HG02884 (cell line): Measurements from ENCODE around the gene YRDC.

ENCODE experiments used
- ATAC-seq: cut with Tn5 transposase; IDR thresholded peaks from one replicate; pipeline ENCODE4 v1.9.1; 2021; ENCODE audit warnings: mild to moderate bottlenecking, moderate library complexity; ENCODE audit not compliant: unreplicated experiment

The YRDC gene

DNA sequence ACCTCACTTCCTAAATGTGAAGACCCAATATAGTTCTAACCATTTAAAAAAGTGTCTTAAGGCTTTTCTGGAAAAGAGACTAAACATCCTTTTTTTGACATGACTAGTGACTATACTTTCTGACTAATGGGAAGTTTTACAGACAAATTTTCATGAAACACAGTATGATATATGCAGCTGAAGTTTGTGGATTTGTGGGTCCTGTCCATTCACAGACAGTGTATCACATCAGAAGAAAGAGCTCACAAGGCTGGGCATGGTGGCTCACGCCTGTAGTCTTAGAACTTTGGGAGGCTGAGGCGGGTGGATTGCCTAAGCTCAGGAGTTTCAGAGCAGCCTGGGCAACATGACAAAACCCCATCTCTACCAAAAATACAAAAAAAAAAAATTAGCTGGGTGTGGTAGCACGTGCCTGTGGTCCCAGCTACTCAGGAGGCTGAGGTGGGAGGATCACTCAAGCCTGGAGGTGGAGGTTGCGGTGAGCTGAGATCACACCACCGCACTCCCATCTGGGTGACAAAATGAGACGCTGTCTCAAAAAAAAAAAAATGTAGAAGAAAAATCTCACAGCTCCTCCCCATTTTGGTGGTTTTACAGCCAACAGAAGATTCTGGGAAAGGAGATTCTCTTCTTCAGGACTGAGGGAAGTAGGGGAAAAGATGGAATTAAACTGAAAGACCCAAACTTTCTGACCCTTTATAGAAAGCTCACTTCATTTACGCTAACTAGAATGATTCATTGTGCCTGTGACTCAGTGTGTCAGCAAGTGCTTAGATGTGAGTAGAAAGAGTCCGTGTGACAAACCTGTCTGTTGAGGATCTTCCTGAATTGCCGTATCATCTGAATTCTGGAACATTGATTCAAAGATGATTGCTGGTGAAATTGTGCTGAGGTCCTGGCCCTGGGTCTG, 15.2 kb upstream of the YRDC start:
- ATAC-seq, result no peak

DNA sequence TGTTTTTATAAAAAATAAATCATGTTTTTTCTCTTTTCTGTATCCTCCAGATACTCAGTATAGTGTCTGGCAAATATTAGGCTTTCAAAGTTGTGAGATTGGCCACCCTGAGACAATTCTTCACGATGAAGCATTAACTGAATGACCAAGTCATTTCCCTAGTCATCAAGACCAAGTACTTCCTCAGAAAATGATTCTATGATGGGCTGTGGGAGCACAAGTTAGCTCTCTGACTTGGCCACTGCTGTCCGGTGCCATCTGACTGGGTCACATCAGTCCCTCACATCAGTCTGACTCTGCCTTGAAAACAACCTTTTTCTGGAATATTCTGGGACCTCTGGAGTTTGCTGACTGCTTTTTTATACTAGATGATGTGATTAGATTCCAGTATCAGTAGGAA, 13.5 kb upstream of the YRDC start:
- no peak for ATAC-seq

DNA sequence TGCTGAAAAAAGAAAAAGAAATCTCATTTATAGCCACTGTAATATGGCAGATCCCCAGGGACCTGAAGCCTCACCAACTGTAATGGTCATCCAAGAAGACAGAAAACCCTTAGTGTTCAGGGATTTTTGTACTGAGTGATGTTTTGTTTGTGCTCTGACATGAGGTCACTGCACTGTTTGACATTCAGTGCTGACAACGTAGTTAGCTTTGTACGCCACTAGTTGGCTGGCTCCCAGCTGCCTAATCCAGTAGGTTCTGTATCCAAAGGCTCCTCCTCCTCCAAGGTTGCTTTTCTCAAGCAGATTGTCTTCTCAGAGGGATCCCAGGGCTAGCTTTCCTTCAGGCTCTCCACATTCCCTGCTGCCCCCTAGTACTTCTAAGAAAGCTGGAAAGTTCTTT, 9.5 kb upstream of the YRDC start:
- ATAC-seq, result no peak

DNA sequence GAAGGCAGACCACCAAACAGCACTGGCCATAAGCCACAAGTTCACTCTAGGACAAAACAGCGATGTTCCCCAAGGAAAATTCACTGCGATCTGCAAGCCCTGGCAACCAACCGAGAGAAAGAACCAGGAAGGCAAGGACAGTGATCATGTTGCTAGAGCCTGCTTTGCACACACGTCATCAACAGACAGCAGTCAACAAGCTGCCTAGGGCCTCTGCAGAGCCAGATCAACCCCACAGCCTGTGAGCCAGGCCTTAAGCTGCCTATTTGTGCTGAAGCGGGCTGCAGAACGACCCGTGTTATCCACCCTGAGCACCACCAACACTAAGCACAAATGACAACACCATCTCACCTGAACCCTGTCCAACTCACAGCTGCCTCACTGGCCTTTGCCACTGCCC, 6.2 kb upstream of the YRDC start:
- no peak for ATAC-seq

DNA sequence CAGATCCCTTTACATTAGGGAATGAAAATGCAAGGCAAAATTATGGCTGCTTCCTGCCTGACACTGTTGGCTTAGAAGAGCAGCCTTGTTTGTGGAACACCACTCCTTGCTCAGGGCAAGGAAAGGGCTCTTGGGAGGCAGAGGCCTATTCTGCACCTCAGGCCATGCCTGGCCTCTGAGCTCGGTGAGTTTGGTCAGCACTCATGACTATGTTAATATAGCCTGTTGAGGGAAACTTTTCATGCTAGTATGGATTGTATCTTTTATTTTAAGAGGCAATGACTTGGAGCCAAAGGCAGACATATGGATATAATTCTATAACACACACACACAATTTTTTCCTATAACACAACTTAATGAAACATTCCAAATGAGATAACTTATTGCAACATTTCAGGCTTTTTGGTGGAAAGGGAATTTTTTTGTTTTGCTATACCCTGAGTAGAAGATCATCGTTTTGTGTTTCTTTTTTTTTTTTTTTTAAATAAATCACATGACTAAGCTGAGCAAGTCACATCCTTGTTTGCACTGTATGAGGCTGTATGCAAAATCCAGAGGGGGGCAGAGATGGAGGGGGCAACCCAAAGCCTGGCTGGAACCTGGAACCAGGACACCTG, 5.6 kb upstream of the YRDC start:
- ATAC-seq, result no peak

DNA sequence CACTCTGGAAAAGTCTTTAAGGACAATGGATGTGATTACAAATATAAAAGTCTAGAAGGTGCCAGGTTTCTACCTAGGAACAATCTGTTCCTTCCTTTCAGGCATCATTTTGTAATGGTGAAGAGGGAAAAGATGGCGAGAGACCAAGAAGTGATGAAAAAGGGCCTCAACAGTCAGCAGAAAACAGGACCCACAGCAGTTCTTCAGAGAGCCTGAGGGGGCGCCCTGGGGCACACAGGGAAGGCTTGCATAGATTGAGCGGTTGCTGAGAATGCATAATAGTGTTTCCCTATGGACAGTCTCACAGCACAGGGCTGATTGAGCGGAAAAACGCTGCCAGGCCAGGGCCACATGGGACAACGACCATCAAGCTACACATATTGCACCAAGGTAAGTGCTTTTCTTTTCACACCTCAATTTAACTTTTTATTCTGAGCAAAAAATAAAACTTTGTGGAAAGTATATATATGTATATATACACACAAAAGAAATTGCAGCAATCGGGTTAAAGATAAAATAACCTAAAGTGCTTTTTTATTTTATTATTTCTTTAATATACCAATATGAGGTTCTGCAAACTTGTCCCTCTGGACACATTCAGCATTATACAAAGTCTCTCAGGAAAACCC, 3.1 kb upstream of the YRDC start:
- no peak for ATAC-seq

DNA sequence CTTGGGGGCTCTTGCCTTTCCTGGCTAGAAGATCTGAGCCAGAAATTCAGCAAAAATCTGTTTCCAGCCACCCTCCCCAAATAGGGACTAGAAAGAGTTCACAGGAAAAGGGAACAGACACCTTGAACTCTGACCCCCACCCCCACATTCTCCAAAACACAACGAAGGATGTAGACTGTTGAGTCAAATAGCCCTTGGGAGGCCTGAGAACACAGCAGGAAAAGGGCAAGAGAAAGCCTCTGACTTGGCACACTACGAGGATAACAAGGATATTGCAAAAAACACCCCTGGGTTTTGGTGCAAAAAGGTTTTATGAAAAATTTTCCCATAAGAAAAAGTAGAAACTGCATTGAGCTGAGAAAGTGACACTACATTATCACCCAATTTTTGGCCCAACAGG, 1.9 kb upstream of the YRDC start:
- ATAC-seq, result no peak

DNA sequence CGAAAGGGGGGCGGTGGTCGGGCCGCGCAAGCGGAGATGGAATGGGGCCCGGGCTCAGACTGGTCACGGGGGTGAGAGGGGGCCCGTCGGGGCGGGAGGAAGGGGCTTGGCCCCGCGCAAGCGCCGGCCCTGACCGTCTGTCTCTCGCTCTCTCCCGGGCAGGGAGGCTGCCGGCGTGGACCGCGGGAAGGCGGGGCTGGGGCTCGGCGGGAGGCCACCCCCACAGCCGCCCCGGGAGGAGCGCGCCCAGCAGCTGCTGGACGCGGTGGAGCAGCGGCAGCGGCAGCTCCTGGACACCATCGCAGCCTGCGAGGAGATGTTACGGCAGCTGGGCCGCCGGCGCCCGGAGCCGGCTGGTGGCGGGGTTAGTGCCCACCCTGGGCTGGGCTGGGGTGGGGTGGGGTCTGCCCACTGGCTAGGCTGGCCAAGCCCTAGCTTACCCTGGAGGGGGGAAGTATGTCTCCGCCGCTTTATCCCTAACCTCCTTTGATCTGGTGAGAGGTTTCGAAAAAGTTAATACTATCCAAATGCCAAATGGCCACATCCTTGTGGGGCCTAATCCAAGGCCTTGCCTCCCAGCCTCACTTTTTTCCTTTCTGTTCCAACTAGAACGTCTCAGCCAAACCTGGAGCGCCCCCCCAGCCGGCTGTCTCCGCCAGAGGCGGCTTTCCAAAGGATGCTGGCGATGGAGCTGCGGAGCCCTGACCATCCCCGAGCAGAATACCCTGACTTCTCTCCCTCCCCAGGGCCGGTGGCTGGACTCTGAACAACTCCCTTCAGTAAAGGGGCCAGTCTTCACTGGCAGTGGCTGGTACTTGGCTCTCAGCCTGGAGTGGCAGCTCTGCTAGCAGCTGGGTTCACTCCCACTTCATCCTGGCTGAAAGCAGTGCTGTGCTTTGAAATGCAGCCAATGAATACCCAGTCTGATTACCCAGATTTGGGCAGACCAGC, 636 bp upstream of the YRDC start:
- peak; percentile 34 for ATAC-seq

DNA sequence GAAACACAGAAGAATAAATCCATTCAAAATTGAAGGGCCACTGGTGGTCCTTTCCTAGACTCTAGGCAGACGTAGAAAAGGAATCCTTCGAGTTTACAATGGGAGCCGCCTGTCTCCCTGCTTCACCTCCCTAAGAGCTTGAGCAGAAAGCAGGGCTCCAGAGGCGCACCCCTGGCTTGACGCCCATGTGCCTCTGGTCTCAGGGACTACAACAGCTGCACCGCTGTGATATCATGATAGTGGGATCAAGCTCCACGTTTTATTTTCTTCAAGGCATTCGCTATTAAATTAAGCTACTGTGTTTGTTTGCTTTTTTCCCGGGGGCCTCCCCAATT, 821 bp downstream of the YRDC start:
- no peak for ATAC-seq

DNA sequence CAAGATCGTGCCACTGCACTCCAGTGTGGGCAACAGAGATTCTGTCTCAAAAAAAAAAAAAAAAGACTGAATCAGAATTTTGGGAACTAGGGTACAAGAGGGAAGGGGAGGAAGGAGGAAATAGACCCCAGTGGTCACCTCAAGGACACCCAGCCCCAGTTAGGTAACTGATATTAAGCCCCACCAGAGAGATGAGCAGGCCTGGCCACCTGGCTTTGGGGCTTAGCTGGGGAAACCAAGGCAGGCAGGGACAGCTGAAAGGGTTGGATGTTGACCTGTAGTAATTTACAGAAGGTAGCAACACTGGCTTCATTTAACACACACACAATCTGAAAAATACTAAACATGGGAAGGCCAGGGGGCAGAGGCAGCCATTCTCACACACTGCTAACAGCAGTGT, 5.6 kb downstream of the YRDC start:
- no peak for ATAC-seq

DNA sequence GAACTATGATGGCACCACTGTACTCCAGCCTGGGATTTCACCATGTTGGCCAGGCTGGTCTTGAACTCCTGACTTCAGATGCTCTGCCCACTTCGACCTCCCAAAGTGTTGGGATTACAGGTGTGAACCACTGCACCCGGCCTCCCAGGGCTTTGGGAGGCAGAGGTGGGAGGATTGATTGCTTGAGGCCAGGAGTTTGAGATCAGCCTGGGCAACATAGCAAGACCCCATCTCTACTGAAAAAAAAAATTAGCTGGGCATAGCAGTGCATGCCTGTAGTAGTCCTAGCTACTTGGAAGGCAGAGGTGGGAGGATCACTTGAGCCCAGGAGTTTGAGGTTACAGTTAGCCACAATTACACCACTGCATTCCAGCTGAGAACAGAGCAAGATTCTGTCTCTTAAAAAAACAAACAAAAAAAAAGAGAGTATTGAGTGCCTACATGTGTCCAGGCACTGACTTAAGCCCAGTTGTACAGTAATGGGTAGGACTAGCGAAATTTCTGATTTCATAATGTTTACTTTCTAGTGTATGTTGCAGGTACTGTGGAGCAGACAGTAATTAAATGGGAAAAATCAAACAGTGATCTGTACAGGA, 10.2 kb downstream of the YRDC start:
- no peak for ATAC-seq

DNA sequence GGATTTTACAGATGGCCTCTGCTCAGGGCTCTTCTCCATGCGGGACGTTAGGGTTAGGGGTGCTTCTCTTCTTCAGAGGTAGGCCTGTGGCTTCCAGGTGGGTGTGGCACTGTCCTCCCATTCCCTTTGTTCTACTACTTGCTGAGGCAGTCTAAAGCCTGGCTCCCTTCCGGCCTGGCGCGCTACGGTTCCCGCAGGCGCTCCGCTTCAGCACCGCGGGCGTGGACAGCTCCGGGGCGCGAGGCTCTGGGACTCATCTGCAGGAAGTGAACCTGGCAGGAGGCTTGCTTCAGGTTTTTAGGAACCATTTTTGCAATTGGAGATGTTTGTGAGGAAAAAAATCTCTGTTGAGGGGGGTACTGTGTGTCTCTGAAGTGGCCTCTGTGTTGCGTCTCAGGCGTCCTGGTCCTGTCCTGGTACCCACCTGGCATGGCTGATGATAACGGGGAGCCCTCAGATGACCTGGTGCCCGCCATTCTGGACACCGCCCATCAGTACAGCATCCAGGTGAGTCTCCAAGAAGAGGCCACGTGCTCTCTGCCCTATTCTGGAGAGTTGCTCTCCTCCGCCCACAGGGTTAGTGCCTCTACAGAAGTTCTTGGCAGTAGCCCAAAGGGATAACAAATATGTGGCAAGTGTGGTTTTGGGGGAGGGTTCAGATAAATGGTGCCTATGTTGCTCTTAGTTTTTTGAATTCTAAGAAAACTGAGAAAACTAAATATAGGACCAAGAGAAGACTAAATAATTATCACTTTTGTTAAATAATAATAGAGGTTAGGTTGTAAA, 12.5 kb downstream of the YRDC start:
- no peak for ATAC-seq

DNA sequence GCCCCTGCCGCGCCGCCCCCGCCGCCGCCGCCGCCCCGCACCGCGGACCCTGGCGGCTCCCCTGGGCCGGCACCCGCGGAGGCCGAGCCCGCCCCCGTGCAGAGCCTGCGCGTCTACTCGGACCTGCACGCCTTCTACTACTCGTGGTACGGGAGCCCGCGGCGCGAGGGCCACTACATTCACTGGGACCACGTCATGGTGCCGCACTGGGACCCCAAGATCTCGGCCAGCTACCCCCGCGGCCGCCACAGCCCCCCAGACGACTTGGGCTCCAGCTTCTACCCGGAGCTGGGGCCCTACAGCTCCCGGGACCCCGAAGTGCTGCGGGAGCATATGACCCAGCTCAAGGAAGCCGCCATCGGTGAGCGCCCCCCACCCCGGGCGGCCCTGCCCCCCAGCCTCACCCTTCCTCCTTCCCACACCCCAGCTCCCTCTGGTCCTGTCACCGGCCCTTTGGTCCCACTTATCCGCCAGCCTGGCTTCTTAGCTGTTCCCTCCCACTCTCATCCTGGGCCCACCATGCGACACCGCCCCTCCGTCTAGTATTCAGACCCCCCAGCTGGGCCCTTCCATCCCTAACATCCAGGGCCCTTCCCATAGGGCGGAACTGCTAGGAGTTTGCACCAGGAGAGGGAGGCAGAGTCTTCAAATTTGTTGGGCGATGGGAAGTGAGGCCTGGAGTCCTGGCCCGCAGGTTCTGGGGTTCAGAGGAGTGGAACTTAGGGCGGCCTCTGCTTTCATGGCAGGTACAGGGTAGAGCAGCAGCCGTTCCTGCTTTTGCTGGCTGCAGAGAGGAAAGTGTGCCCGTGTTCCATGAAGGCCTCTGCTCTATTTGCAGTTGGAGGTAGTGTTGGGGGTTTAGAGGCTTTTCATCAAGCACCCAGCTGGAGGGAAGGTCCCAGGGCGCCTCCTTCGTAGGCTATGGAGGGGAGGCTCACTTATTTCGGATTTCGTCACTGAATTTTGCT, 13.4 kb downstream of the YRDC start:
- no peak for ATAC-seq

DNA sequence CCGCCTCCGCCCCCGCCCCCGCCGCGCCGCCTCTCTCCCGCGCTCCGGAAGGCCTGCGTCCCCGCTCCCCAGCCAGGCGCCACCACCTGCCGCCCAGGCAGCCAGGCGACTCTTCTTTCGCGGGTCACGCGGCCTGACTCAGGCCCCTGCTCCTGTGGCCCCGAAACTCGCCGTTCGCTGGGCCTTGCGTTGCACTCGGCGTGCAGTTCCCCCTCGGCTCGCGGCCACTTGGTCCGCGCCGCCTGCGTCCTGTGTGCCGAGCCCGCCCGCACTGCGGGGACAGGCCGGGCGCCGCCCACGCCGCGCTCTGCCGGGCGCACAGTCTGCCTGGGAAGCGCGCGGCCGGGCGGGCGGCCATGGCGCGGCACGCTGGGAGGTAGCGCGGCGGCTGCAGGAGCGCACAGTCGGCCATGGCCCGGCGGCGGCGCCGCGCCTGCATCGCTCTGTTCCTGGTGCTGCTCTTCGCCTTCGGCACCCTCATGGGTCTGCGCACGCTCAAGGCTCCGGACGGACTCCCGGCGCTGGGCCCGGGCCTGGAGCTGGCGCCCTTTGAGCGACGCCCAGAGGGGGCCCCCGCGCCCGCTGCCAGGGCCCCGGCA, 14.1 kb downstream of the YRDC start, which contains the start of gene MANEAL:
Gene MANEAL, plus strand, starts transcription at position 75 of the 599 bp plus-strand sequence. Its CDS starts 336 bp downstream, at position 411.
- no peak for ATAC-seq

DNA sequence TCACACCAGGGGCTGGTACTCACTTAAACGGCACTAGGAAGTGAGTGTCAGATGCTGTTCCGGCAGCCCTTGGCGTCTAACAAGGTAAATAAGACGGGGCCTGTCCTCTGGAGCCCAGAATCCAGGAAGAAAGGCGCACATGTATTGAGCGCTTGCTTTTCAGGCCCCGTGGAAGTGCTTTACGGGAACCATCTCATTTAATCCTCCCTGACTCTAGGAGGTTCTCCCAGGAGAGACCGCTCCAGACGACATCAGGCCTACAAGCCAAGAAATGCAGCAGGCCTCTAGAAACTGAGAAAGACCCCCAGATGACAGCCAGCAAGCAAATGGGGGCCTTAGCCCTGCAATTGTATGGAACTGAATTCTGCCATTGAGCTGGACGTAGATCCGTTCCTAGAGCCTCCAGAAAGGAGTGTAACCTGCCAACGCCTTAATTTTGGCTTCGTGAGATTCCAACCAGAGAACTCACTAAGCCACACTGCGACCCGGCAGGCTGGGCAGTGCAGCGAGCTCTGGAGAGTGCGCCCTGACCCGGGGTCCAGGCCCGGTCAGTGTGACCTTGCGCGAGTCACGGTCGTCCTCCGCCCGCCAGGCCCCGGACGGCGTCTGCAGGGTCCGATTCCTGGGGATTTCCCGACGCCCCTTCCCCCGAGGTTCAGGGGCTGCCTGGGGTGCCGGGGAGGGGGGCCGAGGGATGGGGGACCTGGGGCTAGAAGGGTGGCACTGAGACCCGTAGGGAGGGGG, 14.9 kb downstream of the YRDC start:
- no peak for ATAC-seq

DNA sequence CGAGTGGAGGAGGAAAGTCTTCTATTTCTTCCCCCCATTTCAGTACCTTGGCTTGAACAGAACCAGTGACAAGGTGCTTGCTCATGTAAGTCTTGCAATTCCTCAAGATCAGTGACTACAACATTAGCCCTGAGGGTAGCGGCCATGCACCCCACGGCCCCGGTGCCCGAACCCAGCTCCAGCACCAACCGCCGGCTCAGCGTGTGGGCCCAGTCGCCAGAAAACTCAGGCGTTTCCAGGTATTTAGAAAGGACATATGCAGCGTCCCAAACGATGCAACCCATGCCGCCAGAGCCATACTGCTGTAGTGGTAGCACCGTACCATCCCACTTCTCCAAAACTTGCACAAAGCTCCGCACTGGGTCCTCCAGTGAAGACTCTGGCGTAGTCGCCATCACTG, 25.5 kb downstream of the YRDC start:
- no peak for ATAC-seq

DNA sequence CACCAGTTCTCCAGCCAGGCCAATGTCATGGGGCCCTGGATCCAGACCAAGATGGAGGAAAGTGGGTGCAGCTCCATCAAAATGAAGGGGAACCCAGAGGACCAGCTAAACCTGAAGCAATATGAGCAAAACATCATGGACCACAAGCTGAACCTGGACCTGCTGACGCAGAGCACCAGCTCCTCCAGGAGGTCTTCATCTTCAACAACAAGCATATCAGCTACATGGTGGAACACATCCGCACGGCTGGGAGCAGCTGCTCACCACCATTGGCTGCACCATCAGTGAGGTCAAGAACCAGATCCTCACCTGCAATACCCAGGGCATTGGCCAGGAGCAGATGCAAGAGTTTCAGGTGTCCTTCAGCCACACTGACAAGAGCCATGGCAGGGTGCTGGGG, 29.4 kb downstream of the YRDC start:
- ATAC-seq, result no peak
